OCI-LY3 (cell line): Measurements from ENCODE around the gene PTPRN2.

Experiments used
- H2AFZ ChIP-seq: fragments of 200-600, 300-600 bp; shearing (Covaris generic); 2 replicates; pipeline ENCODE4 v1.6.0; 2014; ENCODE audit warnings: antibody characterized with exemption, low read depth, low read length
- H3K27ac ChIP-seq: fragments of 200-600, 300-600 bp; sonication (generic); 2 replicates; pipeline ENCODE4 v1.5.1; 2014; ENCODE audit warnings: mild to moderate bottlenecking, low read length, moderate library complexity, mixed read lengths
- H3K27me3 ChIP-seq: fragments of 200-600, 300-600 bp; sonication (generic); 2 replicates; pipeline ENCODE4 v1.6.1; 2014; ENCODE audit warnings: low read depth, low read length, mixed read lengths
- H3K36me3 ChIP-seq: fragments of 200-600, 300-600 bp; sonication (generic); replicated peaks from 2 replicates; pipeline ENCODE3; 2014; ENCODE audit warnings: low read depth, low read length, mixed read lengths
- H3K4me1 ChIP-seq: fragments of 300-600, 200-600 bp; sonication (generic); 2 replicates; pipeline ENCODE4 v1.6.1; 2014; ENCODE audit warnings: low read length, mixed read lengths
- H3K4me2 ChIP-seq: fragments of 200-600, 300-600 bp; sonication (generic); 2 replicates; pipeline ENCODE4 v1.6.1; 2014; ENCODE audit warnings: low read length, mixed read lengths
- H3K4me3 ChIP-seq: fragments of 300-600, 200-600 bp; sonication (generic); 2 replicates; pipeline ENCODE4 v1.5.1; 2014; ENCODE audit warnings: antibody characterized with exemption, mild to moderate bottlenecking, low read length, moderate library complexity
- H3K79me2 ChIP-seq: fragments of 300-600, 200-600 bp; shearing (Covaris generic); 2 replicates; pipeline ENCODE4 v1.6.1; 2014; ENCODE audit warnings: mild to moderate bottlenecking, low read length, mixed read lengths
- H3K9ac ChIP-seq: fragments of 300-600, 200-600 bp; shearing (Covaris generic); 2 replicates; pipeline ENCODE4 v1.6.0; 2014; ENCODE audit warnings: mild to moderate bottlenecking, low read length, moderate library complexity
- H3K9me3 ChIP-seq: fragments of 200-600, 300-600 bp; shearing (Covaris generic); 2 replicates; pipeline ENCODE4 v1.6.1; 2014; ENCODE audit warnings: low read length, mixed read lengths; ENCODE audit not compliant: insufficient read depth
- H4K20me1 ChIP-seq: fragments of 200-600, 300-600 bp; sonication (generic); 2 replicates; pipeline ENCODE4 v1.6.1; 2016; ENCODE audit warnings: low read length, mixed read lengths; ENCODE audit not compliant: insufficient read depth
- CTCF ChIP-seq: fragments of 200-600, 300-600 bp; sonication (generic); IDR thresholded peaks from 2 replicates; pipeline ENCODE4 v1.5.1; 2014; ENCODE audit warnings: antibody characterized with exemption, low read length, low read depth
- EZH2phosphoT487 ChIP-seq: fragments of 200-600 bp; shearing (Covaris generic); IDR thresholded peaks from 2 replicates; pipeline ENCODE4 v1.6.1; 2018; ENCODE audit warnings: antibody characterized with exemption, mixed run types, low read depth

Gene PTPRN2

GRCh38 chr7:158110034-158110590, 477.5 kb downstream of the PTPRN2 start:
- no peaks in the 10 kb centered on the region for H3K36me3 ChIP-seq
- H3K9ac ChIP-seq = no peak overlapping the region
- no peaks in the 10 kb centered on the region for H4K20me1 ChIP-seq
- no peaks in the 10 kb centered on the region for H3K9me3 ChIP-seq
- H2AFZ ChIP-seq = no peak overlapping the region
- no peaks in the 10 kb centered on the region for H3K4me1 ChIP-seq
- H3K27me3 ChIP-seq = no peaks in the 10 kb centered on the region
- no peak overlapping the region for H3K4me2 ChIP-seq
- TF ChIP-seq EZH2phosphoT487 = no peak
- no peak for TF ChIP-seq CTCF
- no peaks in the 10 kb centered on the region for H3K79me2 ChIP-seq
- H3K4me3 ChIP-seq = no peak overlapping the region
- H3K27ac ChIP-seq = no peak overlapping the region

- Histone ChIP-seq H3K4me3 (no peak overlapping the region), H3K9me3 (no peaks in the 10 kb centered on the region), H3K4me2 (no peak overlapping the region), H3K27ac (no peak overlapping the region), H3K79me2 (no peaks in the 10 kb centered on the region), H4K20me1 (no peaks in the 10 kb centered on the region), H2AFZ (no peak overlapping the region), H3K27me3 (no peaks in the 10 kb centered on the region), H3K36me3 (no peaks in the 10 kb centered on the region), H3K9ac (no peak overlapping the region), H3K4me1 (no peaks in the 10 kb centered on the region)
- TF ChIP-seq CTCF = no peak
- TF ChIP-seq EZH2phosphoT487 = no peak
These were observed 478.1 kb downstream of the PTPRN2 start for GRCh38 chr7:158109364-158110033.

GRCh38 chr7:158108646-158109293, 478.9 kb downstream of the PTPRN2 start:
- H4K20me1 ChIP-seq = no peaks in the 10 kb centered on the region
- no peak overlapping the region for H3K9ac ChIP-seq
- TF ChIP-seq CTCF (no peak), EZH2phosphoT487 (no peak)
- no peak overlapping the region for H3K27ac ChIP-seq
- H3K4me2 ChIP-seq = no peak overlapping the region
- H3K27me3 ChIP-seq = no peaks in the 10 kb centered on the region
- no peak overlapping the region for H2AFZ ChIP-seq
- H3K4me3 ChIP-seq = no peak overlapping the region
- H3K4me1 ChIP-seq = no peaks in the 10 kb centered on the region
- no peaks in the 10 kb centered on the region for H3K36me3 ChIP-seq
- H3K79me2 ChIP-seq = no peaks in the 10 kb centered on the region
- H3K9me3 ChIP-seq = no peaks in the 10 kb centered on the region

GRCh38 chr7:158107806-158108205, 479.8 kb downstream of the PTPRN2 start:
- TF ChIP-seq CTCF (no peak), EZH2phosphoT487 (no peak)
- no peak overlapping the region for H2AFZ ChIP-seq
- H3K4me3 ChIP-seq = no peak overlapping the region
- H4K20me1 ChIP-seq = no peaks in the 10 kb centered on the region
- no peaks in the 10 kb centered on the region for H3K4me1 ChIP-seq
- H3K36me3 ChIP-seq = no peaks in the 10 kb centered on the region
- no peak overlapping the region for H3K9ac ChIP-seq
- H3K27me3 ChIP-seq = no peaks in the 10 kb centered on the region
- H3K79me2 ChIP-seq = no peaks in the 10 kb centered on the region
- H3K27ac ChIP-seq = no peak overlapping the region
- H3K4me2 ChIP-seq = no peak overlapping the region
- no peaks in the 10 kb centered on the region for H3K9me3 ChIP-seq
